ENCODE measurements around the gene SCFD2. TPM values are rescaled to one million over a fixed set of nuclear protein-coding genes. Genes with fewer than 3 reads are reported as not detected.

The SCFD2 gene
- total RNA-seq, 1 donor from 2014 or later = 11.9 TPM

DNA sequence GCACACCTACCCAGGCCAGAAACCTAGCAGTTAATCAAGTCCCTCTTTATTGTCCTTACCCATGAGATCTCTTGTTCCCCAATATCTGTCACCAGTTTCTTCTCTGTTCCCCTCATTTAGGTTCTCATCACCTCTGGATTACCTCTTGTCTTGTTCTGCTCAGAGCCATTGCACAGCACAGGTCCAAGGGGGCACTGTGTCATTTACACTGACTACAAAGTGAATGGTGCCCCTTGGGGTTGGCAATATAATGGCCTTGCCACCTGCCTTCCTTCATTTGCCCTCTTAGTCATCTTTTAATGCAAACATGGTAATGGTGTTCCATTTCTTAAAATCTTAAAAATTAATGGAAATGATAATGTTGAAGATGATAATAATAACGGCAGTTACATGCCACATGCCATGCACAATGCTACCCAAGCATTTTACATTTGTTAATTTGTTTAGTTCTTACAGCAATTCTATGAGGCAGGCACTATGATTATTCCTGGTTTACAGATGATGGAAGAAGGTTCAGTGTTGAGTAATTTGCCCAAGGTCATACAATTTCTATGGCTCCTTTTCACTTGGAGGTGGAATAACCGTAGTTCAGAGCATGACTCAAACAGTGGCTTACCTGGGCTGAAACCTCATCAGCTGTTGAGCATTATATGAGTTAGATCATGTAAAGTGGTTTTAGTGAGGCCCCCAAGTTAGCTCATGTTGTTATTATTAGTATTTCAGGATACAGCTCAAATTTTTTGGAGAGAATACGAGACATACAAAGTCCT lies 385.9 kb downstream of the SCFD2 start:
- DNase-seq (ENCODE audit: low read depth) = no peak

DNA sequence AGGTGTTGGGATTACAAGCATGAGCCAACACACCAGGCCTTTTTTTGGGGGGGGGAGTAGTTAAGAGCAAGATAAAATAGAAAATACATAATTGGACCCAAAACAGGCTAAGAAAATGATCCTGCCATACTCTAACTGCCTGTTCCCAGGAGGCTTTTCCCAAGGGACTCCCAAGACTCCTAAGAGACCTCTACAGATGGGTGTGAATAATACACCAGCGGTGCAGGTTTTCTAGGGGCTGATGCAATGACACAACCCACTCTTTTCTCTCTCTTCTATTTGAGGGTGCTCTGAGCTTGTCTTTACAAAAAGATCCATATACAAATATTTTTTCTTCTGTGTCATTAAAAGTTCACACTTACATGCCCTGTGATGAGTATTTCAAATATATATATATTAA lies 386.8 kb downstream of the SCFD2 start:
- TF ChIP-seq, protein P1, sequence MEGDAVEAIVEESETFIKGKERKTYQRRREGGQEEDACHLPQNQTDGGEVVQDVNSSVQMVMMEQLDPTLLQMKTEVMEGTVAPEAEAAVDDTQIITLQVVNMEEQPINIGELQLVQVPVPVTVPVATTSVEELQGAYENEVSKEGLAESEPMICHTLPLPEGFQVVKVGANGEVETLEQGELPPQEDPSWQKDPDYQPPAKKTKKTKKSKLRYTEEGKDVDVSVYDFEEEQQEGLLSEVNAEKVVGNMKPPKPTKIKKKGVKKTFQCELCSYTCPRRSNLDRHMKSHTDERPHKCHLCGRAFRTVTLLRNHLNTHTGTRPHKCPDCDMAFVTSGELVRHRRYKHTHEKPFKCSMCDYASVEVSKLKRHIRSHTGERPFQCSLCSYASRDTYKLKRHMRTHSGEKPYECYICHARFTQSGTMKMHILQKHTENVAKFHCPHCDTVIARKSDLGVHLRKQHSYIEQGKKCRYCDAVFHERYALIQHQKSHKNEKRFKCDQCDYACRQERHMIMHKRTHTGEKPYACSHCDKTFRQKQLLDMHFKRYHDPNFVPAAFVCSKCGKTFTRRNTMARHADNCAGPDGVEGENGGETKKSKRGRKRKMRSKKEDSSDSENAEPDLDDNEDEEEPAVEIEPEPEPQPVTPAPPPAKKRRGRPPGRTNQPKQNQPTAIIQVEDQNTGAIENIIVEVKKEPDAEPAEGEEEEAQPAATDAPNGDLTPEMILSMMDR (IDR thresholded peaks at IDR 0.05; ENCODE audit: insufficient read depth, low read depth, low read length) = no peak
- no peak for TF ChIP-seq EZH2 (IDR thresholded peaks at IDR 0.05; ENCODE audit: insufficient read depth, low read length)
- no peaks in the 10 kb centered on the region for H3K27me3 ChIP-seq (ENCODE audit: insufficient read depth, low read length)
- Mint-ChIP-seq H3K4me3 (ENCODE audit: unreplicated experiment) (no peak overlapping the region), H3K9me3 (ENCODE audit: unreplicated experiment) (no peaks in the 10 kb centered on the region), H3K36me3 (ENCODE audit: low read depth, unreplicated experiment) (peaks cover 2% of the 10 kb centered on the region), H3K27ac (ENCODE audit: unreplicated experiment) (no peak overlapping the region), H3K27me3 (ENCODE audit: low read depth, unreplicated experiment) (no peaks in the 10 kb centered on the region), H3K4me1 (ENCODE audit: low read depth, unreplicated experiment) (peaks cover 9% of the 10 kb centered on the region)
- no peak overlapping the region for H3K4me2 ChIP-seq (ENCODE audit: low read length)
- no peak for DNase-seq (ENCODE audit: low read depth)
- H3K4me3 ChIP-seq (ENCODE audit: insufficient read depth, low read depth, low read length) = no peak overlapping the region
- H3K9ac ChIP-seq (ENCODE audit: low read length) = no peak overlapping the region
- FAIRE-seq = no peak
- H3K4me1 ChIP-seq (ENCODE audit: insufficient read depth, low read length) = no peaks in the 10 kb centered on the region
- H3K36me3 ChIP-seq (ENCODE audit: insufficient read depth, low read length) = no peaks in the 10 kb centered on the region
- H3K9me3 ChIP-seq (ENCODE audit: insufficient read depth, low read depth, low read length) = no peaks in the 10 kb centered on the region
- no peak overlapping the region for H3K27ac ChIP-seq (ENCODE audit: low read depth, low read length)
- H2AFZ ChIP-seq (ENCODE audit: low read depth, low read length) = no peak overlapping the region
- H3K79me2 ChIP-seq (ENCODE audit: insufficient read depth, low read length) = no peaks in the 10 kb centered on the region
- no peaks in the 10 kb centered on the region for H4K20me1 ChIP-seq (ENCODE audit: insufficient read depth, low read length)

More for the DNA sequence above, 385.9 kb downstream of the SCFD2 start:
- no peak overlapping the region for H3K4me3 ChIP-seq (ENCODE audit: insufficient read depth, low read depth, low read length)
- H3K36me3 ChIP-seq (ENCODE audit: insufficient read depth, low read length) = no peaks in the 10 kb centered on the region
- H3K4me1 ChIP-seq (ENCODE audit: insufficient read depth, low read length) = no peaks in the 10 kb centered on the region
- no peak overlapping the region for H3K9ac ChIP-seq (ENCODE audit: low read length)
- no peaks in the 10 kb centered on the region for H4K20me1 ChIP-seq (ENCODE audit: insufficient read depth, low read length)
- no peak overlapping the region for H3K4me2 ChIP-seq (ENCODE audit: low read length)
- Mint-ChIP-seq H3K36me3 (ENCODE audit: low read depth, unreplicated experiment) (peaks cover 2% of the 10 kb centered on the region), H3K27me3 (ENCODE audit: low read depth, unreplicated experiment) (no peaks in the 10 kb centered on the region), H3K9me3 (ENCODE audit: unreplicated experiment) (no peaks in the 10 kb centered on the region), H3K4me1 (ENCODE audit: low read depth, unreplicated experiment) (peaks cover 15% of the 10 kb centered on the region), H3K27ac (ENCODE audit: unreplicated experiment) (no peak overlapping the region), H3K4me3 (ENCODE audit: unreplicated experiment) (no peak overlapping the region)
- H3K79me2 ChIP-seq (ENCODE audit: insufficient read depth, low read length) = no peaks in the 10 kb centered on the region
- no peaks in the 10 kb centered on the region for H3K27me3 ChIP-seq (ENCODE audit: insufficient read depth, low read length)
- H3K9me3 ChIP-seq (ENCODE audit: insufficient read depth, low read depth, low read length) = no peaks in the 10 kb centered on the region
- no peak for FAIRE-seq
- no peak overlapping the region for H3K27ac ChIP-seq (ENCODE audit: low read depth, low read length)
- no peak for TF ChIP-seq EZH2 (IDR thresholded peaks at IDR 0.05; ENCODE audit: insufficient read depth, low read length)
- TF ChIP-seq, protein P1 (IDR thresholded peaks at IDR 0.05; ENCODE audit: insufficient read depth, low read depth, low read length) = no peak
- no peak overlapping the region for H2AFZ ChIP-seq (ENCODE audit: low read depth, low read length)

DNA sequence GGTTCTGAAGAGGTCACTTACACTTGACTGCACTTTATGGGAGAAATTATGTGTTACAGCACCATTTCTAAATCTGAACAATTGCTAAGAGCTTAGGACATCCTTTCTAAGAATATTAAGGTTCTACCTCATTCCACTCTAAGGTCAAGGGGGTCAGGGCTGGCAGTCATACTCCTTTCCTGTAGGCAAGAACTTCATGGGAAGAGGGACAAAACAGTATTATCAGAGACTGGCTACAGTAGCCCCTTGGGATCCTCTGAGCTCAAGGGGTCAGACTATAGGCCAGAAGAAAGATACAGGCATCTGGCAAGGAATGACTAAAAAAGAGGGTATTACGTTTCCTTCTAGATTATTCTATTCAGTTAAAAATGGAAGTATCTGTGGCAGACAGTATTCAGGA lies 388.6 kb downstream of the SCFD2 start:
- no peaks in the 10 kb centered on the region for H4K20me1 ChIP-seq (ENCODE audit: insufficient read depth, low read length)
- H3K9me3 ChIP-seq (ENCODE audit: insufficient read depth, low read depth, low read length) = no peaks in the 10 kb centered on the region
- no peak for DNase-seq (ENCODE audit: low read depth)
- no peaks in the 10 kb centered on the region for H3K27me3 ChIP-seq (ENCODE audit: insufficient read depth, low read length)
- peaks cover 4% of the 10 kb centered on the region for H3K4me1 Mint-ChIP-seq (ENCODE audit: low read depth, unreplicated experiment)
- H3K36me3 Mint-ChIP-seq (ENCODE audit: low read depth, unreplicated experiment) = peaks cover 2% of the 10 kb centered on the region
- no peak overlapping the region for H2AFZ ChIP-seq (ENCODE audit: low read depth, low read length)
- H3K27ac ChIP-seq (ENCODE audit: low read depth, low read length) = no peak overlapping the region
- H3K27ac Mint-ChIP-seq (ENCODE audit: unreplicated experiment) = no peak overlapping the region
- no peak overlapping the region for H3K9ac ChIP-seq (ENCODE audit: low read length)
- H3K4me2 ChIP-seq (ENCODE audit: low read length) = no peak overlapping the region
- no peak for TF ChIP-seq EZH2 (IDR thresholded peaks at IDR 0.05; ENCODE audit: insufficient read depth, low read length)
- TF ChIP-seq, protein P1 (IDR thresholded peaks at IDR 0.05; ENCODE audit: insufficient read depth, low read depth, low read length) = no peak
- H3K4me3 Mint-ChIP-seq (ENCODE audit: unreplicated experiment) = no peak overlapping the region
- H3K27me3 Mint-ChIP-seq (ENCODE audit: low read depth, unreplicated experiment) = no peaks in the 10 kb centered on the region
- H3K4me3 ChIP-seq (ENCODE audit: insufficient read depth, low read depth, low read length) = no peak overlapping the region
- H3K36me3 ChIP-seq (ENCODE audit: insufficient read depth, low read length) = no peaks in the 10 kb centered on the region
- H3K4me1 ChIP-seq (ENCODE audit: insufficient read depth, low read length) = no peaks in the 10 kb centered on the region
- FAIRE-seq = no peak
- H3K9me3 Mint-ChIP-seq (ENCODE audit: unreplicated experiment) = peaks cover 3% of the 10 kb centered on the region
- no peaks in the 10 kb centered on the region for H3K79me2 ChIP-seq (ENCODE audit: insufficient read depth, low read length)

All from astrocyte (in vitro differentiated cells and primary cell).